ENCODE measurements around the gene VWA7.
A peak's percentile ranks its signal among the peaks of the same experiment; 100 is the strongest.

Gene VWA7

DNA sequence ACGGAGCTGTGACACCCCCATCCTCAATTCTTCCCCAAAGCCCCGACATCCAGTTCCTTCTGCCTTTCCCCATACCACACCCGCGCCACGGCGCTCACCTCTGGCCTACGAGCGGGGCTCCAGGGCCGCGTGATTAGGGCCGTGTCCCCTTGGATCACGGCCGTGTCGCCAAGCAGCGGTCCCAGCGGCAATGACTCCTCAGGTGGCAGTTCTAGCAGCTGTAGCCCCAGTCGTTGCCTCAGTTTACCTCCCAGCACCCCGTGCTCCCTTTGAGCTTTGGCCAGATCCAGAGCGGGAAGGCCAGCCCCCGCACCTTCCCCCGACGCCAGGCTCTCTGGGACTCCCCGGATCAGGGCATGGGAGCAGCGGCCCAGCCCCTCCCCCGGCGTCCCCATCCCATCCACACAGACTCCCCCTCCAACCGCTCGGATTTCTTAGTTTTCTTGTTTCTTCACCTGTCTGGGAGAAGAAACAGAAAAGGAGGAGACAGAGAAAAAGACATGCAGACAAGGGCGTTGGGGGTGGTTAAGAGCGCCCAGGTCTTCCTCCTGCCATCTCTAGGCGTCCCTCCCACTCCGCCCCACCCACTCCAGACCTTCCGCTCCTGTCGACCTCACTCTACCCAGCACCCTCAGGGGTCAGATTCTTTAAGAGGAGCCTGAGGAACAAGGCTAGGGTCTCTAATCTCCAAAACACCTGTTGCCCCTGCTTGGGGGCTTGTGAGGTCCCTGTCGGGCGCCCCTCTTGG is 48.2 kb downstream of the VWA7 start, which contains the start of gene DDAH2:
TSS of gene DDAH2 (minus strand) at position 533 of the 748 bp plus-strand sequence. CDS start at position 395, 138 bp downstream.
- DNase-seq = no peak

DNA sequence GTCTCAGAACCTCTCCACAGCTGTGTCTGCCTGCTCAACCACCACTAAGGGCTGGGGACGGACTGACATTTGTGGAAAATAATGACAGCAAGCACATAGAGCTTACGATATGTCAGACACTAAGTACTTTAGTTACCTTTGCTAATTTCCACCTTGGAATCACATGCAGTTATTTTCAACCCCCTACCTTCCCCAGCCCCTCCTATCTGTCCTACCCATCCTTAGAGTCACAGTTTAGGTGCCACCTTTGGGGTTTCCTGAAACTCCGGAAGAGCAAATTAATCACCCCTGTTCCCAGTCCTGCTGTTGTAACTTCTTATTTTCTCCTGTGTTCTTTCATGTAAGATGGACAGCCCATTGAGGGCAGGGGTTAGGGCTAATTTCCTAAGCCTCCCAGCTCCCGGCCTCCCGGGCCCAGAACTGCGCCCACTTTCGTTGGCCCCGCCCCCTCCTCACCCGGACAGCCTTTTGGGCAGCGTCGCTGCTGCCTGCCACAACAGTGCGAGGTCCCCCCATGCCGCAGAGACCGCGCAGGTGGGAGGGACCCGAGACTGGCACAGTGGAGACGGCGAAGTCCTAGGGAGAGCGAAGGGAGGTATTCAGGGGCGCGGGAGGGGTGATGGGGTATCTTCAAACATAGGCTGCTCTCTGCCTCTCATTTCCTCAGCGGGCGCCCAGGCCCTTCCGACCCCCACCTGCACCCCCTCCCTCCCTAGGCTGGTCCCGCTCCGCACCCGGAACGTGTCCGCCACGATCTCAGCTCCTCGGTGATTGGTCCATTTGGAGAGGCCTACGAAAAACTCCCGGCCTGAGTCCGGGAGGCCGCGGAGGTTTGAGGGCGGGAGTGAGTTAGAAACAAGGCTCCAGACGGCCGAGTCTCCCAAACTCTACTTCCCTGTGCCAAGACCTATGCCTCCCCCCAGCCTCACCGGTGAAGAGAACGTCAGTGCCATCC is 49.1 kb downstream of the VWA7 start:
- DNase-seq = no peak

DNA sequence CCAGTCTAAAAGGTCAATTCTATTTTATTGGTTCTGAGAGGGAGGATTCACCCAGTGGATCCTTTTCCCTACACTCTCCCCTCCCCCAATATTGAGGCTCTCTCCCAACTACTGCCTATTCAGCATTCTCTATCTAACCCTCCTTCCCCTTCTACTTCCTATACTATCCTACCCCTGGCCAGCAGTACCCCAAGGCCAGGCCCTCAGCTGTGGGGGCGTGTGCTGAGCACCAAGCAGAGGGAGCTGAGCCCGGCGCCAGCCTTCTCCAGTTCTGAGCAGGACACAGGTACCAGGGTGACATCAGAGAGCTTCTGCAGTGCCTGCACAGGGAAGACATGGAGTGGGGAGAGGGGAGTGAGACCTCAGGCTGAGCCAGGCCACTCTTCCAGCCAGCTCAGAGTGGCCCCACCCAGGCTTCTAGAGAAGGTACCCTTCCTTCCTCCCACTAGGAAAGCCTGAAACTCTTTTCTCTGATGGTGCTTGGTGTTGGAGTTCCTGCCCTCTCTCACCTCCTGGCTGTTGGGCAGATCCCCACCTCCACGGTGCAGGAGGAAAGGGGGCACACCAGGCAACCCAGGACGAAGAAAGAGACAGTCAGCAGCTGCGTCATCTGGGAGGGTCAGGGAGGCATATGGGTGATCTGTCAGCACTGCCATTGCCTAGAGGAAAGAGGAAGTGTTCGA is 50.0 kb downstream of the VWA7 start:
- DNase-seq = no peak

DNA sequence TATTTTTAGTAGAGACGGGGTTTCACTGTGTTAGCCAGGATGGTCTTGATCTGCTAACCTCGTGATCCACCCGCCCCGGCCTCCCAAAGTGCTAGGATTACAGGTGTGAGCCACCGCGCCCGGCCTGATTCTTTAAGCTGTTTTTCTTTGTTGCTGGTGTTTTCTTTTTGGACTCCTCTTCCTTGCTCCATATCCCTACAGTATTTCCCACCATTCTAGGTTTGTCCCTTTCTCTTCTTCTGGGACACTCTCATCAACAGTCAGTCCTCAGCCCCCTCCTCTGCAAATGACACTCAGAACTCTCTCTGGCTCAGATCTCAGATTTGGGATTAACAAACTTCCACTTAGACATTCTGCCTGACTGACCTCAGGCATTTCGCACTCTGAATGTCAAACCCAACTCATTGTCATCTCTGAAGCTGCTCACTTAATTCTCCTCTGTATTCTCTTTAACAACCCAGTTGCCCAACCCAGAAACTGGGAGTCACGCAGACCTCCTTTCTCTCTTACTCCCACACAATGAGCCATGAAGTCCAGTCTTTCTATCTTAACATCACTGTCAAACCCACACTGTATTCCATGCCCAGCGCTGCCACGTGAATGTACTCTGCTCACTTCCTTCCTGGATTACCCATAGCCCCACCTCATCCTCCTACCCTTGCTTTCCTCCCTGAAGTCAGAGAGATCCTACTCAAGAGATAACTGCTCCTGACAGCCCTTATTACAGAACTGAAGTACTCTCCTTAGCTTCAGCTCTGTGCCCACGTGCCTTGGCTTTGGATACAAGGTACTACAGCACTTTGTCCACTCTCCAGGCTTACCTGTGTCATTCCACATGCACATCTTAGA is 51.4 kb downstream of the VWA7 start:
- DNase-seq = no peak

DNA sequence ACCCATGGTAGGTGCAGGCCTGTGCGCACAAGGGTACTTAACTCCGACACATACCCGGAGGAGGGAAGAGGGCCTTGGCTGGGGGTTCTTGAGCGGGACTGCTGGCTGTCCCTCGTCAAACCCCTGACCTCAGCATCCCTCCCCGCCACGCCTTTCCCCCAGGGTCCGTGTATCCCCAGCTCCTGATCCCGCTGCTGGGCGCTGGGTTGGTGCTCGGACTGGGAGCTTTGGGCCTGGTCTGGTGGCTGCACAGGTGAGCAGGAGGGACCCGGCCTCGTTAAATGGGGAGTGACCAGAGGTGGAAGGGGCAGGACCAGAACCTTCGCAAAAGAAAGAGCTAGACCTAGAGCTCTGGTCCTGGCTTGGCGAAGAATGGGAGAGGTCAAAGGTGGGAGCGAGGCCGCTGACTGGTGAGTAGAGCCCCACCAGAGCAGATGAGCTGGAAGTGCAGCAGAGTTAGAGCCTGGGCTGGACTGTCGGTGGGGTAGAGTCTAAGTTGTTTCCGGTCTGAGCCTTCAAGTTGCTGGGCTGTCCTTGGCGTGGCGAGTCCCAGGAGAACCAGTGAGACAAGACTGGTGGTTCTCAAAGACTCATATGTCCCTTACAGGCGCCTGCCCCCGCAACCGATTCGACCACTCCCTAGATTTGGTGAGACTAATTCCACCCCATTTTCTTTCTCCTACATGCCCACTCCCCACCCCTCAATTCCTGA is 53.0 kb downstream of the VWA7 start:
- DNase-seq = no peak

DNA sequence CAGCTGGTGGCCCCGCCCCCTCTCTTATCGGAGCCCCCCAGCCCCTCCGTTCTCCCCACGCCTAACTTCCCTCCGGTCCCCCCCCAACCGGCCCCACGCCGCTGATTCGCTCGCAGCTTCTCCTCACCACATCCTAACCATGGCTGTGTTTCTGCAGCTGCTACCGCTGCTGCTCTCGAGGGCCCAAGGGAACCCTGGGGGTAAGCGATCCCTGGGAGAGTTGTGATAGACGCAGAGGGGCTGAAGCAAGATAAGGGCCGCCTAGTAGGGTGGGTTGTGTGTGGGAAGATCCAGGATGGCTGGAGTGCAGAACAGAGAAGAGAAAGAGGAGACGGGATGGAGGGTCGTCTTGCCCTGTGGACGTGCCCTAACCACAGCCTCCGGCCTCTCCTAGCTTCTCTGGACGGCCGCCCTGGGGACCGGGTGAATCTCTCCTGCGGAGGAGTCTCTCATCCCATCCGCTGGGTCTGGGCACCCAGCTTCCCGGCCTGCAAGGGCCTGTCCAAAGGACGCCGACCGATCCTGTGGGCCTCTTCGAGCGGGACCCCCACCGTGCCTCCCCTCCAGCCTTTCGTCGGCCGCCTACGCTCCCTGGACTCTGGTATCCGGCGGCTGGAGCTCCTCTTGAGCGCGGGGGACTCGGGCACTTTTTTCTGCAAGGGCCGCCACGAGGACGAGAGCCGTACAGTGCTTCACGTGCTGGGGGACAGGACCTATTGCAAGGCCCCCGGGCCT is 53.7 kb downstream of the VWA7 start, which contains the start of gene MPIG6B:
TSS of gene MPIG6B (plus strand) at position 129 of the 735 bp plus-strand sequence. CDS start at position 140, 11 bp downstream.
- DNase-seq = no peak

DNA sequence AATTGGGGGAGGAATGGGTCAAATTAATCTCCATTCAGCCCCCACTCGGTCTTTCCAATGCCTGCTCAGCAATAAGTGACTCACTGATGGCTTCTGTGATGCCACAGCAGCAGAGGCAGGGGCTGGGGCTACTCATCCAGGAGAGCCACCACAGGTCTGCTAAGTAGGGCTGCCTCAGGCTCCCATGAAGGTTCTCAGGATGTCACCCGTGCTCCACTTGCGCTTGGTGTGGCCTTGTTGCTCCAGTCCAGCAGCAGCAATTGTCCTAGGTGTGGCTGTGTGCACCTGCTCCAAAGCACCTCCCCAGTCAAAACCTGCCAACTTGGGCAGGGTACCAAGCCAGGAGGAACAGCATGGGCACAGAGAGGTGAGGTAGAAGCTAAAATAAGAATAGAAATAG is 55.0 kb downstream of the VWA7 start:
- DNase-seq = no peak

DNA sequence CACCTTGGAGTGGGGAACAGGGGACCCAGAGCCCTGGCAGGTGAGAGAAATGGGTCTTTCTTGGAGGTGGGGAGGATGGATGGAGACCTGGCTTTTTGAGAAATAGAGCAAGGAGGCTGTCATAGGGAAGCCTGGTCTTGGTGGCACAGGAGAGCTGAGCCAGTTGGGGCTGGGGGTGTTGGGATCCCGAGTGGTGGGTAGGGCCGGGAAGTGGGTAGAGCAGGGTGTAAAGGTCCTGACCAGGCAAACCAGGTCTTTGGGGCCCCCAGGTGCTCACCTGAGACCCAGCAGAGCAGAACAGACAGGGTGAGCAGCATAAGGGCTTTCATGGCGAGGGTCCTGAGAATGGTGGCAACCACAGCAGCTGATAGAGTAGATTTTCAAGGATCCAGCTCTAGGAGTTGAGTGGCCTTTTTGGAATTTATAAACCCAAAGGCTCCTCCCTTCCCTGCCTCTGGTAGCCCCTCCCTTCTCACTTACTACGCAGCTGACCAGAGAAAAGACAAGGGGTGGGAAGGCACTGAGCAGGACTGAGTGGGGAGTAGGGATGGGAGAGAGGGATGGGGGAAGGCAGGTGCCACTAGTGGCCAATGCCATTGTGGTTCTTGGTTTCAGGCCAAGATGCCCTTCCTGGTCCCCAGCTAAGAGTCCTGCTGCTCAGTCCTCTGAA is 55.6 kb downstream of the VWA7 start, which contains the start of gene LY6G6C:
TSS of gene LY6G6C (minus strand) at position 396 of the 670 bp plus-strand sequence. CDS start at position 329, 67 bp downstream.
- DNase-seq = no peak

DNA sequence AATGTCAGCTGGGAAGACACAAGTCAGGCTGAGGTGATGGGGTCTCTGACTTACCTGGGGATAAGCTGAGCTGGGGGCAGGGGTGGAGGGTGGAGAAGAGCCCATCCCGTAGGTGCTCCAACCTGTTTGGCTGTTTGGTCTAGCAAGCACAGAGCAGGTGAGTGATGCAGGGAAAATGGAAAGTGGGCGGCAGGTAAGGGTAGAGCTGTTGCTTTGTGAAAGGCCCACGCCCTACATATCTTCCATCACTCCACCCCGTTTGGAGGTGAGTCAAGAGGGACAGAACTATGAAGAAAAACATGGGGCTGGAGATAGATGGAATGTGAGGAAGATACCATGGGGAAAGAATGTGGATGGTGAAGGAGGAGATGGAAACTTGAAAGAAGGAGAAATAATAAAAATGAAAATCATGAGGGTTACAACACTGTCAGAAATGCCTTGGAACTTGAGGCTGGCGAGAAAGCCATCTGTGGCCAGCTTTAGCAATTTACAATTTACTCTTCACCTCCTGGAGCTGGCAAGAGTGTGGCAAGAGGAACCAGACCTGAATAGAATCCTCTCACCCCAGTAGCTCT is 56.8 kb downstream of the VWA7 start:
- no peak for DNase-seq

DNA sequence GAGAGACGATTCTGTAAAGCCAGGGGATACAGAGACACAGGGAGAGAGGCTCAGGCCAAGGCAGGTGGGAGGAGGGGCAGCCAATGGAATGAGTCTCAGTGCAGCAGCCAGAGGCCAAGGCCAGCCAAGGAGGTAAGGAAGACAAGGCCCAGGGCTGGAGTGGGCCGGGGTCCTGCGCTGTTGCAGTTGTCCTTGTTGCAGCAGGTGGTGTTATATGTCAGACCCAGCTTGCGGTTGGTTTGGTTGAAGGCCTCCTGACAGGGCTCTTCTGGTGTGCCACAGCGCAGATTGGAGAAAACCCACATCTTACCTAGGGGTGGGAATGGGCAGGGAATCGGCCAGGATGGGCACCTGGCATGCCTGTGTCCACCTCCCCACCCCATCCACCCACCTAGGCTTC is 58.1 kb downstream of the VWA7 start:
- no peak for DNase-seq

DNA sequence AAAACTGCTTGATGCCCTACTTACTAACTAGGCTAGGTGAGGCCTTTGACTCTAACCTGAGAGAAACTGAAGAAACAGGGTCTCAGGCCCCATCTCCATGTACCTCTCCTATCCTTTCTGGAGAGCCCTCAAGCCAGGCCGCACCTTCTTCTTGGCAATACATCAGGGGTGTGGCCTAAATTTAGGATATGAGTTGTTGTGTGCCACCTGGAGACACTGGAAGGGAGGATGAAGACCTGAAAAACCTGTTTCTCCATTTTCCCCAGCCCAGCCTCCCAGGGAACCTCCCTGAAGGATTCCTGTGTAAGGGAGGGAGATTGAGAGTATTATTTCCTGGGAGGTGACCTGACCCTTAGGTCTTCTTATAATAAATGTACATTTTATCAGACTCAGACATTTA is 58.9 kb downstream of the VWA7 start:
- peak; percentile 94 for DNase-seq

DNA sequence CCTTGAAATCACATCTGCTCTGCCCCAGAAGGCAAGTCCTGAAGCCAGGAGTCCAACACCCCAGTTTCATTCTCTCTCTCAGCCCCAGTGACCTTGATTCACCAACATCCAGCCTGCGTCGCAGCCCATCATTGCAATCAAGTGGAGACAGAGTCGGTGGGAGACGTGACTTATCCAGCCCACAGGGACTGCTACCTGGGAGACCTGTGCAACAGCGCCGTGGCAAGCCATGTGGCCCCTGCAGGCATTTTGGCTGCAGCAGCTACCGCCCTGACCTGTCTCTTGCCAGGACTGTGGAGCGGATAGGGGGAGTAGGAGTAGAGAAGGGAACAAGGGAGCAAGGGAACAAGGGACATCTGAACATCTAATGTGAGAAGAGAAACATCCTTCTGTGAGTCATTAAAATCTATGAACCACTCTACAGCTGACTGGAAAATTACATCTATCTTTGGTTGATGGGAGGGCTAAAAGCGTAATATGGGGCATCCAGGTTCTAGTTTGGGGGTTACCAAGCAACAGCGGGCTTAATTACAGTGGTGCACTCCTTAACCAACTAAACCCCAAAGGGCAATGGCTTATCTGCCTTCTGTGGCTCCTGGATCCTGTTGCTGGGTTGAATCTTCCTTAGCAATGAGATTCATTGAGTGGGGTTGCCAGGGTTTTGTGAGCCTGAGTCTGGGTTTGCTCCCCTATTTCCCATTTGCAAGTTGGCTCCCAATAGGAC is 59.5 kb downstream of the VWA7 start:
- DNase-seq = peak; percentile 64
